GM12878 (cell line): Measurements from ENCODE around the gene C1orf174. TPM values are rescaled to one million over a fixed set of nuclear protein-coding genes. Genes with fewer than 3 reads are reported as not detected.

Source experiments
- ASH2L ChIP-seq: fragments of 300-600, 200-600 bp; sonication (generic); IDR thresholded peaks from 2 replicates; pipeline ENCODE4 v1.6.1; 2017; ENCODE audit warnings: low read depth, mild to moderate bottlenecking, borderline replicate concordance
- CBFB ChIP-seq: IDR thresholded peaks from 2 replicates; pipeline ENCODE4 v1.6.1; 2016; ENCODE audit warnings: antibody characterized with exemption, low read depth
- ETV6 ChIP-seq, 2 experiments: fragments of 450-650 bp in 1 of 2; IDR thresholded peaks in 1 of 2; conservative IDR thresholded peaks in 1 of 2; 2 replicates each; pipeline ENCODE4 v1.6.1; 2014; ENCODE audit warnings: antibody characterized with exemption in 1 of 2, borderline replicate concordance in 1 of 2, low read depth in 1 of 2, mild to moderate bottlenecking in 1 of 2, moderate library complexity in 1 of 2
- GATAD2B ChIP-seq: fragments of 450-650 bp; conservative IDR thresholded peaks from 2 replicates; pipeline ENCODE4 v1.6.1; 2017; ENCODE audit warnings: low read depth, mild to moderate bottlenecking, moderate library complexity
- MEF2B ChIP-seq: fragments of 450-650 bp; IDR thresholded peaks from 2 replicates; pipeline ENCODE4 v1.6.1; 2018; ENCODE audit warnings: mild to moderate bottlenecking, moderate library complexity; ENCODE audit not compliant: partially characterized antibody, poor library complexity, severe bottlenecking
- NRF1 ChIP-seq: conservative IDR thresholded peaks from 2 replicates; pipeline ENCODE4 v1.6.1; 2011; ENCODE audit warnings: mild to moderate bottlenecking, low read depth, low read length, improper control_type of control experiment
- POLR2A ChIP-seq: IDR thresholded peaks from 2 replicates; pipeline ENCODE4 v1.6.1; 2011; ENCODE audit warnings: low read depth, mild to moderate bottlenecking, low read length
- POLR2AphosphoS2 ChIP-seq: IDR thresholded peaks from 2 replicates; pipeline ENCODE4 v1.6.1; 2011; ENCODE audit warnings: low read depth, mild to moderate bottlenecking, low read length, improper control_type of control experiment, moderate library complexity
- SIN3A ChIP-seq: IDR thresholded peaks from 2 replicates; pipeline ENCODE4 v1.6.1; 2012; ENCODE audit warnings: low read depth, low read length, improper control_type of control experiment
- SREBF1 ChIP-seq: IDR thresholded peaks from 2 replicates; pipeline ENCODE4 v1.6.1; 2012; ENCODE audit warnings: mild to moderate bottlenecking, low read length
- TBL1XR1 ChIP-seq: IDR thresholded peaks from 2 replicates; pipeline ENCODE4 v1.6.1; 2012; ENCODE audit warnings: low read depth, low read length, improper control_type of control experiment
- ZZZ3 ChIP-seq: IDR thresholded peaks from 2 replicates; pipeline ENCODE4 v1.6.1; 2011; ENCODE audit warnings: low read depth; ENCODE audit not compliant: control insufficient read depth, insufficient read length
- polyA plus RNA-seq, 11 experiments: library from polyadenylated mRNA; depleted of rRNA in 4 of 11; unstranded in 6 of 11; stranded (reverse) in 5 of 11; fragments of >200 nt; fragmentation: Nextera tagmentation in 4 of 11; fragmentation: Illumina TruSeq in 1 of 11; extraction: Ambion mirVana in 4 of 11; extraction: Trizol in 1 of 11; gene quantifications; 1 replicate in 1 of 11; 2 replicates in 10 of 11; pipeline versions ENCODE4 v1.2.1 to v1.2.3, GENCODE V29; 2011 to 2016; ENCODE audit warnings: inconsistent platforms in 2 of 11, missing spikeins in 2 of 11, low read depth in 1 of 11
- total RNA-seq, 4 experiments: library from RNA; depleted of rRNA in 3 of 4; stranded (reverse); fragments of >200 nt in 3 of 4; fragmentation: Illumina TruSeq in 1 of 4; extraction: Trizol in 1 of 4; gene quantifications; 2 replicates each; pipeline versions ENCODE4 v1.2.1 to v1.2.3, GENCODE V29; 2013 to 2021
- TF ChIP-seq, protein P1 (sequence below): fragments of 450-650 bp; IDR thresholded peaks from 2 replicates; pipeline ENCODE4 v1.6.1; 2017; ENCODE audit warnings: mild to moderate bottlenecking, moderate library complexity
- TF ChIP-seq, protein P2 (sequence below): IDR thresholded peaks from 2 replicates; pipeline ENCODE4 v1.6.1; 2012; ENCODE audit warnings: low read length, inconsistent platforms
- TF ChIP-seq, protein P3 (sequence below): fragments of 450-650 bp; formaldehyde crosslinking; IDR thresholded peaks from 2 replicates; pipeline ENCODE4 v1.4.0; 2020; ENCODE audit warnings: mild to moderate bottlenecking, moderate library complexity
- TF ChIP-seq, protein P4 (sequence below): fragments of 450-650 bp; formaldehyde crosslinking; IDR thresholded peaks from 2 replicates; pipeline ENCODE4 v1.5.0; 2022; ENCODE audit warnings: mild to moderate bottlenecking, missing genetic modification characterization

The C1orf174 gene
- total and polyA plus RNA-seq, 10 of the 15 experiments (the other 5 are each of a cell fraction or from before 2014, with no cell fraction given): 17.5 to 35.4 (median 25.1) TPM

DNA sequence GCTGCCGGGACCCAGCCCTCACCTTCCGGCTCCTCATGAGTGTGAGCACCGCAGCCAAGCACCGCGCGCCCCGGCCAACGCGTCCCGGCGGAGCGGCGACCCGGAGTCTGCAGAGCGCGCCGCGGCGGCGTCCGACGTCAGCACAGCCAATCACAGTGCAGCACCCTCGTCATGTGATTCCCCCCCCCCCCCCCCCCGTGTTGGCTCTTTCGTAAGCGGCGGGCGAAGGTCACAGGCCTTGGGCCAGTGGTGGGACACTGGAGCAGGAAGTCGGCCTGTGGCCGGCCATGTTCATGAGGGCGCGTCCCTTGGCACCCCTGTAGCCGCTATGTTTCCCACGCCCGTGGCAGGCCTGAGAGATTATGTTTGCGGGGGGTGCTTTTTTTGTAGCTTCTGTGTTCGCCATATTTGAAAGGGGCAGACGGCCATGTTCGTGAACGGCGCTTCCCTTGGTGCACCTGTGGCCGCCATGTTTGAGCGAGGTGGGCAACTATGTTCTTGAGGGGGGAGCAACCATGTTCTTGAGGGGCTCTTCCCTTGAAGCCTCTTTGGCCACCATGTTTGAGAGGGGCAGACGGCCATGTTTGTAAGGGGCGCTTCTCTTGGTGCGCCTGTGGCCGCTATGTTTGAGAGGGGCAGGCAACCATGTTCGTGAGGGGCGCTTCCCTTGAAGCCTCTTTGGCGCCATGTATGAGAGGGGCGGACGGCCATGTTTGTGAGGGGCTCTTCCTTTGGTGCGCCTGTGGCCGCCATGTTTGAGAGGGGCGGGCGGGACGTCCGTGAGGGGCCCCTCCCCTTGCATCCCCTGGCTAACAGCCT is at the start of gene C1orf174 (continued):
- TF ChIP-seq, protein P1, sequence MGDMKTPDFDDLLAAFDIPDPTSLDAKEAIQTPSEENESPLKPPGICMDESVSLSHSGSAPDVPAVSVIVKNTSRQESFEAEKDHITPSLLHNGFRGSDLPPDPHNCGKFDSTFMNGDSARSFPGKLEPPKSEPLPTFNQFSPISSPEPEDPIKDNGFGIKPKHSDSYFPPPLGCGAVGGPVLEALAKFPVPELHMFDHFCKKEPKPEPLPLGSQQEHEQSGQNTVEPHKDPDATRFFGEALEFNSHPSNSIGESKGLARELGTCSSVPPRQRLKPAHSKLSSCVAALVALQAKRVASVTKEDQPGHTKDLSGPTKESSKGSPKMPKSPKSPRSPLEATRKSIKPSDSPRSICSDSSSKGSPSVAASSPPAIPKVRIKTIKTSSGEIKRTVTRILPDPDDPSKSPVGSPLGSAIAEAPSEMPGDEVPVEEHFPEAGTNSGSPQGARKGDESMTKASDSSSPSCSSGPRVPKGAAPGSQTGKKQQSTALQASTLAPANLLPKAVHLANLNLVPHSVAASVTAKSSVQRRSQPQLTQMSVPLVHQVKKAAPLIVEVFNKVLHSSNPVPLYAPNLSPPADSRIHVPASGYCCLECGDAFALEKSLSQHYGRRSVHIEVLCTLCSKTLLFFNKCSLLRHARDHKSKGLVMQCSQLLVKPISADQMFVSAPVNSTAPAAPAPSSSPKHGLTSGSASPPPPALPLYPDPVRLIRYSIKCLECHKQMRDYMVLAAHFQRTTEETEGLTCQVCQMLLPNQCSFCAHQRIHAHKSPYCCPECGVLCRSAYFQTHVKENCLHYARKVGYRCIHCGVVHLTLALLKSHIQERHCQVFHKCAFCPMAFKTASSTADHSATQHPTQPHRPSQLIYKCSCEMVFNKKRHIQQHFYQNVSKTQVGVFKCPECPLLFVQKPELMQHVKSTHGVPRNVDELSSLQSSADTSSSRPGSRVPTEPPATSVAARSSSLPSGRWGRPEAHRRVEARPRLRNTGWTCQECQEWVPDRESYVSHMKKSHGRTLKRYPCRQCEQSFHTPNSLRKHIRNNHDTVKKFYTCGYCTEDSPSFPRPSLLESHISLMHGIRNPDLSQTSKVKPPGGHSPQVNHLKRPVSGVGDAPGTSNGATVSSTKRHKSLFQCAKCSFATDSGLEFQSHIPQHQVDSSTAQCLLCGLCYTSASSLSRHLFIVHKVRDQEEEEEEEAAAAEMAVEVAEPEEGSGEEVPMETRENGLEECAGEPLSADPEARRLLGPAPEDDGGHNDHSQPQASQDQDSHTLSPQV: peak; percentile 92
- TF ChIP-seq POLR2A (peak; percentile 85), GATAD2B (no peak; the same call in 1 of the 2 replicates), SREBF1 (peak; percentile 32; the same call in 1 of the 2 replicates), ZZZ3 (no peak), ETV6 (conservative IDR thresholded peaks at IDR 0.05 in 1 of 2, IDR thresholded peaks at IDR 0.05 in 1 of 2; ENCODE audit: borderline replicate concordance in 1 of 2, low read depth in 1 of 2) (0 out of 4 replicates have a peak, but pooled peaks of 1 of the 2 experiments have one; percentile 3), TBL1XR1 (no peak), POLR2AphosphoS2 (no peak), CBFB (peak; percentile 15; the same call in 1 of the 2 replicates), SIN3A (no peak), NRF1 (no peak), ASH2L (no peak), MEF2B (peak; percentile 54)
- TF ChIP-seq, protein P2, sequence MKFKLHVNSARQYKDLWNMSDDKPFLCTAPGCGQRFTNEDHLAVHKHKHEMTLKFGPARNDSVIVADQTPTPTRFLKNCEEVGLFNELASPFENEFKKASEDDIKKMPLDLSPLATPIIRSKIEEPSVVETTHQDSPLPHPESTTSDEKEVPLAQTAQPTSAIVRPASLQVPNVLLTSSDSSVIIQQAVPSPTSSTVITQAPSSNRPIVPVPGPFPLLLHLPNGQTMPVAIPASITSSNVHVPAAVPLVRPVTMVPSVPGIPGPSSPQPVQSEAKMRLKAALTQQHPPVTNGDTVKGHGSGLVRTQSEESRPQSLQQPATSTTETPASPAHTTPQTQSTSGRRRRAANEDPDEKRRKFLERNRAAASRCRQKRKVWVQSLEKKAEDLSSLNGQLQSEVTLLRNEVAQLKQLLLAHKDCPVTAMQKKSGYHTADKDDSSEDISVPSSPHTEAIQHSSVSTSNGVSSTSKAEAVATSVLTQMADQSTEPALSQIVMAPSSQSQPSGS: no peak
- TF ChIP-seq, protein P3, sequence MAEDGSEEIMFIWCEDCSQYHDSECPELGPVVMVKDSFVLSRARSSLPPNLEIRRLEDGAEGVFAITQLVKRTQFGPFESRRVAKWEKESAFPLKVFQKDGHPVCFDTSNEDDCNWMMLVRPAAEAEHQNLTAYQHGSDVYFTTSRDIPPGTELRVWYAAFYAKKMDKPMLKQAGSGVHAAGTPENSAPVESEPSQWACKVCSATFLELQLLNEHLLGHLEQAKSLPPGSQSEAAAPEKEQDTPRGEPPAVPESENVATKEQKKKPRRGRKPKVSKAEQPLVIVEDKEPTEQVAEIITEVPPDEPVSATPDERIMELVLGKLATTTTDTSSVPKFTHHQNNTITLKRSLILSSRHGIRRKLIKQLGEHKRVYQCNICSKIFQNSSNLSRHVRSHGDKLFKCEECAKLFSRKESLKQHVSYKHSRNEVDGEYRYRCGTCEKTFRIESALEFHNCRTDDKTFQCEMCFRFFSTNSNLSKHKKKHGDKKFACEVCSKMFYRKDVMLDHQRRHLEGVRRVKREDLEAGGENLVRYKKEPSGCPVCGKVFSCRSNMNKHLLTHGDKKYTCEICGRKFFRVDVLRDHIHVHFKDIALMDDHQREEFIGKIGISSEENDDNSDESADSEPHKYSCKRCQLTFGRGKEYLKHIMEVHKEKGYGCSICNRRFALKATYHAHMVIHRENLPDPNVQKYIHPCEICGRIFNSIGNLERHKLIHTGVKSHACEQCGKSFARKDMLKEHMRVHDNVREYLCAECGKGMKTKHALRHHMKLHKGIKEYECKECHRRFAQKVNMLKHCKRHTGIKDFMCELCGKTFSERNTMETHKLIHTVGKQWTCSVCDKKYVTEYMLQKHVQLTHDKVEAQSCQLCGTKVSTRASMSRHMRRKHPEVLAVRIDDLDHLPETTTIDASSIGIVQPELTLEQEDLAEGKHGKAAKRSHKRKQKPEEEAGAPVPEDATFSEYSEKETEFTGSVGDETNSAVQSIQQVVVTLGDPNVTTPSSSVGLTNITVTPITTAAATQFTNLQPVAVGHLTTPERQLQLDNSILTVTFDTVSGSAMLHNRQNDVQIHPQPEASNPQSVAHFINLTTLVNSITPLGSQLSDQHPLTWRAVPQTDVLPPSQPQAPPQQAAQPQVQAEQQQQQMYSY (CRISPR knock-in tag): no peak
- TF ChIP-seq, protein P4, sequence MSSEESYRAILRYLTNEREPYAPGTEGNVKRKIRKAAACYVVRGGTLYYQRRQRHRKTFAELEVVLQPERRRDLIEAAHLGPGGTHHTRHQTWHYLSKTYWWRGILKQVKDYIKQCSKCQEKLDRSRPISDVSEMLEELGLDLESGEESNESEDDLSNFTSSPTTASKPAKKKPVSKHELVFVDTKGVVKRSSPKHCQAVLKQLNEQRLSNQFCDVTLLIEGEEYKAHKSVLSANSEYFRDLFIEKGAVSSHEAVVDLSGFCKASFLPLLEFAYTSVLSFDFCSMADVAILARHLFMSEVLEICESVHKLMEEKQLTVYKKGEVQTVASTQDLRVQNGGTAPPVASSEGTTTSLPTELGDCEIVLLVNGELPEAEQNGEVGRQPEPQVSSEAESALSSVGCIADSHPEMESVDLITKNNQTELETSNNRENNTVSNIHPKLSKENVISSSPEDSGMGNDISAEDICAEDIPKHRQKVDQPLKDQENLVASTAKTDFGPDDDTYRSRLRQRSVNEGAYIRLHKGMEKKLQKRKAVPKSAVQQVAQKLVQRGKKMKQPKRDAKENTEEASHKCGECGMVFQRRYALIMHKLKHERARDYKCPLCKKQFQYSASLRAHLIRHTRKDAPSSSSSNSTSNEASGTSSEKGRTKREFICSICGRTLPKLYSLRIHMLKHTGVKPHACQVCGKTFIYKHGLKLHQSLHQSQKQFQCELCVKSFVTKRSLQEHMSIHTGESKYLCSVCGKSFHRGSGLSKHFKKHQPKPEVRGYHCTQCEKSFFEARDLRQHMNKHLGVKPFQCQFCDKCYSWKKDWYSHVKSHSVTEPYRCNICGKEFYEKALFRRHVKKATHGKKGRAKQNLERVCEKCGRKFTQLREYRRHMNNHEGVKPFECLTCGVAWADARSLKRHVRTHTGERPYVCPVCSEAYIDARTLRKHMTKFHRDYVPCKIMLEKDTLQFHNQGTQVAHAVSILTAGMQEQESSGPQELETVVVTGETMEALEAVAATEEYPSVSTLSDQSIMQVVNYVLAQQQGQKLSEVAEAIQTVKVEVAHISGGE (CRISPR knock-in tag): no peak
